HepG2 (cell line): ENCODE results near the gene PPFIA2. TPM values are rescaled to one million over a fixed set of nuclear protein-coding genes. Genes with fewer than 3 reads are reported as not detected.

ENCODE experiments used
- ATAC-seq: fragments of 200-7000 bp; cut with Tn5 transposase; 3 replicates; pipeline ENCODE4 v1.9.1; 2020; ENCODE audit warnings: mild to moderate bottlenecking, moderate library complexity
- BruUV-seq: library from RNA; stranded (reverse); fragments of 400-500 nt; replicated peaks from 2 replicates; lab custom pipeline; 2021; lab: Mats Ljungman, UMichigan
- CTCF ChIA-PET: fragments of 300-600 bp; formaldehyde crosslinking; extraction: SDS; loops from one replicate; lab custom pipeline; 2021; ENCODE audit warnings: low total read pairs, inconsistent platforms, low intra/inter-chr PET ratio; lab: Yijun Ruan, JAX
- POLR2A ChIA-PET: fragments of 350-600 bp; sonication (Branson Sonifier 250); formaldehyde crosslinking; loops from one replicate; lab custom pipeline; 2020; ENCODE audit warnings: antibody characterized with exemption, inconsistent platforms; lab: Yijun Ruan, JAX
- DNase-seq: peaks from one replicate; pipeline ENCODE4 v3.0.0-alpha.2; 2015; ENCODE audit warnings: low spot score
- FAIRE-seq: peaks from 3 replicates; lab custom pipeline; 2011; peaks lifted over from hg19 to GRCh38; lab: Jason Lieb, UNC
- H2AFZ ChIP-seq: one replicate; pipeline ENCODE4 v1.6.1; 2011; ENCODE audit warnings: low read length, inconsistent platforms
- H3K27ac ChIP-seq: fragments of 300-600 bp; 3 replicates; pipeline ENCODE4 v1.8.0; 2011; ENCODE audit warnings: mixed run types, mild to moderate bottlenecking, mixed read lengths, low read length, inconsistent platforms; ENCODE audit not compliant: insufficient read depth; ENCODE audit errors: extremely low read length
- H3K27me3 ChIP-seq, 2 experiments: fragments of 200-600 bp in 1 of 2; 2 replicates in 1 of 2; 3 replicates in 1 of 2; pipeline versions ENCODE4 v1.6.0 to v1.8.0; 2011; ENCODE audit warnings: low read length in 2 of 2, mild to moderate bottlenecking in 2 of 2, moderate library complexity in 2 of 2, inconsistent platforms in 1 of 2; ENCODE audit not compliant: insufficient read depth in 2 of 2, control insufficient read depth in 1 of 2
- H3K36me3 ChIP-seq, 2 experiments: fragments of 200-600 bp in 1 of 2; replicated peaks in 1 of 2; 2 replicates in 1 of 2; 3 replicates in 1 of 2; pipeline versions ENCODE4 v1.5.1 to v1.8.0; 2011; ENCODE audit warnings: low read length in 2 of 2, inconsistent platforms in 1 of 2; ENCODE audit not compliant: insufficient read depth in 2 of 2, control insufficient read depth in 1 of 2
- H3K4me1 ChIP-seq: 2 replicates; pipeline ENCODE4 v1.5.1; 2012; ENCODE audit warnings: low read length, inconsistent platforms; ENCODE audit not compliant: insufficient read depth
- H3K4me2 ChIP-seq: 2 replicates; pipeline ENCODE4 v1.6.0; 2011; ENCODE audit warnings: low read depth, low read length, inconsistent platforms
- H3K4me3 ChIP-seq, 3 experiments: fragments of 200-600 bp in 1 of 3; sonication (generic), shearing (Covaris generic) in 1 of 3; replicated peaks in 1 of 3; 2 replicates each; pipeline ENCODE4 v1.5.1; 2011 to 2016; ENCODE audit warnings: low read length in 3 of 3, inconsistent platforms in 2 of 3, low read depth in 2 of 3, mild to moderate bottlenecking in 2 of 3, control low read depth in 1 of 3, mixed read lengths in 1 of 3; ENCODE audit not compliant: insufficient read depth in 1 of 3
- H3K79me2 ChIP-seq: one replicate; pipeline ENCODE4 v1.6.1; 2011; ENCODE audit warnings: low read length, inconsistent platforms; ENCODE audit not compliant: insufficient read depth
- H3K9ac ChIP-seq: 2 replicates; pipeline ENCODE4 v1.6.0; 2011; ENCODE audit warnings: mild to moderate bottlenecking, low read depth, low read length, inconsistent platforms; ENCODE audit not compliant: insufficient read depth
- H3K9me3 ChIP-seq: 2 replicates; pipeline ENCODE4 v1.5.1; 2012; ENCODE audit warnings: mild to moderate bottlenecking, low read length
- H4K20me1 ChIP-seq: 2 replicates; pipeline ENCODE4 v1.6.0; 2011; ENCODE audit warnings: inconsistent platforms, mild to moderate bottlenecking, low read length, moderate library complexity; ENCODE audit not compliant: insufficient read depth
- AGO1 ChIP-seq: fragments of 200-400 bp; formaldehyde crosslinking; IDR thresholded peaks from 2 replicates; pipeline ENCODE4 v1.6.1; 2017; ENCODE audit warnings: mild to moderate bottlenecking, low read depth, low read length, moderate library complexity; ENCODE audit not compliant: poor library complexity, severe bottlenecking
- ATF7 ChIP-seq, 2 experiments: fragments of 450-650 bp in 1 of 2; sonication (generic) in 1 of 2; formaldehyde crosslinking in 1 of 2; IDR thresholded peaks; 2 replicates each; pipeline versions ENCODE4 v1.4.0 to v1.6.1; 2016 to 2020; ENCODE audit warnings: antibody characterized with exemption in 1 of 2, mild to moderate bottlenecking in 1 of 2, missing genetic modification reagents in 1 of 2
- ATRX ChIP-seq: sonication (generic); formaldehyde crosslinking; IDR thresholded peaks from 2 replicates; pipeline ENCODE4 v1.4.0; 2020; ENCODE audit warnings: missing genetic modification reagents, borderline replicate concordance
- BRCA1 ChIP-seq: sonication (generic); formaldehyde crosslinking; IDR thresholded peaks from 2 replicates; pipeline ENCODE4 v1.4.0; 2020; ENCODE audit warnings: missing genetic modification reagents
- CREB1 ChIP-seq, 2 experiments: fragments of 450-650 bp in 1 of 2; IDR thresholded peaks; 2 replicates each; pipeline ENCODE4 v1.6.1; 2016 to 2017; ENCODE audit warnings: control low read depth in 1 of 2, mild to moderate bottlenecking in 1 of 2, missing compliant biosample characterization in 1 of 2, missing genetic modification characterization in 1 of 2
- ETV6 ChIP-seq: sonication (generic); formaldehyde crosslinking; conservative IDR thresholded peaks from 2 replicates; pipeline ENCODE4 v1.4.0; 2020; ENCODE audit warnings: missing genetic modification reagents
- FIP1L1 ChIP-seq: fragments of 200-400 bp; formaldehyde crosslinking; IDR thresholded peaks from 2 replicates; pipeline ENCODE4 v1.6.1; 2018; ENCODE audit warnings: low read depth, mild to moderate bottlenecking, low read length, moderate library complexity, borderline replicate concordance; ENCODE audit not compliant: insufficient read depth
- HNRNPL ChIP-seq: fragments of 200-400 bp; formaldehyde crosslinking; IDR thresholded peaks from 2 replicates; pipeline ENCODE4 v1.6.1; 2017; ENCODE audit warnings: mild to moderate bottlenecking, low read depth, low read length
- NCOA1 ChIP-seq: sonication (generic); formaldehyde crosslinking; IDR thresholded peaks from 2 replicates; pipeline ENCODE4 v1.9.0; 2021; ENCODE audit warnings: missing genetic modification reagents
- PAWR ChIP-seq: sonication (generic); formaldehyde crosslinking; IDR thresholded peaks from 2 replicates; pipeline ENCODE4 v1.4.0; 2020; ENCODE audit warnings: missing genetic modification reagents, mild to moderate bottlenecking, borderline replicate concordance
- RBM22 ChIP-seq: fragments of 200-400 bp; formaldehyde crosslinking; optimal IDR thresholded peaks from 2 replicates; pipeline ENCODE3; 2017; ENCODE audit warnings: mild to moderate bottlenecking, low read length, moderate library complexity
- SPEN ChIP-seq: sonication (generic); formaldehyde crosslinking; IDR thresholded peaks from 2 replicates; pipeline ENCODE4 v1.5.1; 2020; ENCODE audit warnings: low read depth, mild to moderate bottlenecking, missing genetic modification reagents
- SRSF9 ChIP-seq: fragments of 200-400 bp; formaldehyde crosslinking; IDR thresholded peaks from 2 replicates; pipeline ENCODE4 v1.6.1; 2018; ENCODE audit warnings: borderline replicate concordance, mild to moderate bottlenecking, low read depth, low read length; ENCODE audit not compliant: insufficient read depth, poor library complexity, severe bottlenecking
- ZNF367 ChIP-seq: sonication (generic); formaldehyde crosslinking; IDR thresholded peaks from 2 replicates; pipeline ENCODE4 v1.4.0; 2020; ENCODE audit warnings: missing genetic modification reagents, borderline replicate concordance
- ZSCAN30 ChIP-seq: sonication (generic); formaldehyde crosslinking; IDR thresholded peaks from 2 replicates; pipeline ENCODE4 v1.5.0; 2020; ENCODE audit warnings: mild to moderate bottlenecking, missing genetic modification reagents
- WGBS: methylation state at CpG from one replicate; pipeline ENCODE4 v1.1.6; 2017; ENCODE audit warnings: low lambda C conversion rate; 5-methylcytosine and 5-hydroxymethylcytosine counted together
- in situ Hi-C: cut with HindIII; loops from 2 replicates; pipeline ENCODE4 v1.10.0; 2017; ENCODE audit warnings: low pct_unique_long_range_greater_than_20kb; ENCODE audit not compliant: extremely low pct_ligation_motif_present
- intact Hi-C: fragments of 100-400 bp; cut with micrococcal nuclease; formaldehyde crosslinking; loops from one replicate; pipeline ENCODE4 v1.10.0; 2022; ENCODE audit not compliant: unreplicated experiment
- polyA plus RNA-seq, 8 experiments: library from polyadenylated mRNA; depleted of rRNA in 3 of 8; stranded (reverse) in 7 of 8; unstranded in 1 of 8; fragments of >200 nt; fragmentation: Illumina TruSeq in 4 of 8; extraction: Trizol in 4 of 8; gene quantifications; 2 replicates each; pipeline versions ENCODE4 v1.2.1 to v1.2.3, GENCODE V29; 2011 to 2016; ENCODE audit warnings: low read depth in 4 of 8, missing spikeins in 1 of 8, mixed read lengths in 1 of 8; ENCODE audit not compliant: insufficient read depth in 1 of 8
- total RNA-seq, 5 experiments: library from RNA; depleted of rRNA; stranded (reverse); fragments of >200 nt; fragmentation: Illumina TruSeq; extraction: Trizol; gene quantifications; 2 replicates each; pipeline ENCODE4 v1.2.3, GENCODE V29; 2016; ENCODE audit warnings: low read depth in 1 of 5
- TF ChIP-seq, protein P1 (sequence below): sonication (generic); formaldehyde crosslinking; IDR thresholded peaks from 2 replicates; pipeline ENCODE4 v1.5.1; 2020; ENCODE audit warnings: missing genetic modification reagents, mild to moderate bottlenecking, borderline replicate concordance

PPFIA2 gene
- total and polyA plus RNA-seq, 2 of the 13 experiments (the other 11 are each of a cell fraction or from before 2014, with no cell fraction given): 0.05 TPM; not detected in 1

DNA sequence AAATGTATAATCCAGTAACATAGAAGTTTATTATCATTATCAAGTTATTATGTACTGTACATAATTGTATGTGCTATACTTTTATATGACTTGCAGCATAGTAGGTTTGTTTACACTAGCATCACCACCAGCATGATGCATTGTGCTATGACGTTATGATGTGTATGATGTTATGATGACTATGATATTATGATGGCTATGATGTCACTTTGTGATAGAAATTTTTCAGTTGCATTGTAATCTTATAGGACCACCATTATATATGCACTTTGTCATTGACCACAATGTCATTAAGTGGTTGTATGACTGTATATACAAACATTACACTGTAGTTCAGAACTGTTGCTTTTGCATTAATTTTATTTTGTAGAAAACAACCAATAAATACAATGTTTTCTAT, 173.4 kb downstream of the PPFIA2 start:
- Histone ChIP-seq H3K9me3 (no peaks in the 10 kb centered on the region; the same call in 1 of the 2 replicates), H3K79me2 (no peaks in the 10 kb centered on the region), H3K4me2 (no peak overlapping the region), H3K9ac (no peak overlapping the region), H4K20me1 (no peaks in the 10 kb centered on the region), H3K27me3 (no peaks in the 10 kb centered on the region; a peak in 1 of 5 replicates), H3K4me3 (no peak overlapping the region), H3K27ac (no peak overlapping the region), H2AFZ (no peak overlapping the region), H3K4me1 (no peaks in the 10 kb centered on the region), H3K36me3 (no peaks in the 10 kb centered on the region)
- ChIA-PET CTCF (no interaction called here), POLR2A (no interaction called here)
- FAIRE-seq: no peak
- intact Hi-C loops (no loop called here), in situ Hi-C loops (no loop called here)
- no peak for ATAC-seq
- DNase-seq: no peak
- no peak for TF ChIP-seq SRSF9
- TF ChIP-seq ATF7 (IDR thresholded peaks at IDR 0.05): peak; percentile 54; the same call in 1 of the 2 replicates
- no peak for TF ChIP-seq ATF7 (CRISPR knock-in tag; IDR thresholded peaks at IDR 0.05)
- TF ChIP-seq CREB1 (IDR thresholded peaks at IDR 0.05): peak; percentile 80
- no peak for TF ChIP-seq CREB1 (CRISPR knock-in tag; IDR thresholded peaks at IDR 0.05)
- WGBS: 0% methylated on average over 1 of the region's 1 CpG
- BruUV-seq: no TSS peak

DNA sequence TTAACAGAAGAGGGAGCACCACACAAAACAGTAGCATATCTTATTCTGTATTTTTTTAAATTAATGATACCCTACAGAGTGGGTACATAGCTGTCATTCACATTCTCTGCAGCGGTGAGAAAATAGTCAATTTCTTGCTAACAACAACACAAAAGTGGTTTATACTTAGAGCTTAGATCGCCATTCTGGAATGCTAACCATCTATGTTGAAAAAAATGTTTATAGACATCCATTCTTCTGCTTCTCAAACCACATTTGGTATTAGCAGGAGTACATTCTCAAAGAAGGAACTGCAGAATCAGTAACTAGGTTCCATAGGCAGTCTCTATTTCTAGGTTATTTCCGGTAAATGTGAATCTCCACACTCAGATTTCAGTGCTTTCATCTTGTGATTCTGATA, 185.9 kb downstream of the PPFIA2 start:
- Histone ChIP-seq H3K27me3 (no peaks in the 10 kb centered on the region), H3K4me2 (no peak overlapping the region), H3K4me1 (no peaks in the 10 kb centered on the region), H4K20me1 (no peaks in the 10 kb centered on the region), H2AFZ (no peak overlapping the region), H3K9ac (no peak overlapping the region), H3K27ac (no peak overlapping the region), H3K4me3 (no peak overlapping the region), H3K36me3 (no peaks in the 10 kb centered on the region), H3K79me2 (no peaks in the 10 kb centered on the region), H3K9me3 (no peaks in the 10 kb centered on the region)
- intact Hi-C loops (no loop called here), in situ Hi-C loops (no loop called here)
- no peak for DNase-seq
- ChIA-PET POLR2A (no interaction called here), CTCF (no interaction called here)
- BruUV-seq: no TSS peak
- 1% methylated on average over 3 of the region's 3 CpGs for WGBS
- no peak for FAIRE-seq
- no peak for ATAC-seq
- no peak for TF ChIP-seq RBM22
- no peak for TF ChIP-seq ZSCAN30 (CRISPR knock-in tag)
- TF ChIP-seq BRCA1 (CRISPR knock-in tag): no peak
- no peak for TF ChIP-seq SPEN (CRISPR knock-in tag)
- TF ChIP-seq, protein P1, sequence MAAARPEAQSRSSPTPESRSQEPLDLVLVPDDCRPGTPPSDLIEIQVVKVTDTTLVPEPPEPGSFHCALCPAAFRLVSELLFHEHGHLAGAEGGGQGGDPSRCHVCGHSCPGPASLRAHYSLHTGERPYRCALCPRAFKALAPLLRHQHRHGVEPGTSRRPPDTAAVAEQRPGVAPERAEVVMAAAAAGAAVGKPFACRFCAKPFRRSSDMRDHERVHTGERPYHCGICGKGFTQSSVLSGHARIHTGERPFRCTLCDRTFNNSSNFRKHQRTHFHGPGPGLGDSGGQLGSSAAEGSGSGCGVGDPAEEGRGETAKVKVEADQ (CRISPR knock-in tag): no peak
- TF ChIP-seq FIP1L1: no peak
- TF ChIP-seq NCOA1 (CRISPR knock-in tag): no peak
- TF ChIP-seq ATRX (CRISPR knock-in tag): no peak
- TF ChIP-seq PAWR (CRISPR knock-in tag): no peak
- TF ChIP-seq AGO1: no peak
- no peak for TF ChIP-seq HNRNPL
- TF ChIP-seq ZNF367: no peak
- TF ChIP-seq ETV6: no peak
